Stimulated activated CD4-positive, alpha-beta T cell treated with anti-CD3 and anti-CD28 coated beads, TNF-alpha, amount 100 ng/mL, for 24 hours (primary cell): ENCODE results near the gene WDR91.
"Not testable (repeated sequence)": the region's sequence is repeated elsewhere in the genome, so short reads cannot be mapped to it uniquely, and the experiment has no call there.

Experiments
- DNase-seq, 3 experiments: peaks; one replicate each; pipeline ENCODE4 v3.0.0-alpha.2; 2020; ENCODE audit warnings: low read depth in 3 of 3

The WDR91 gene

DNA sequence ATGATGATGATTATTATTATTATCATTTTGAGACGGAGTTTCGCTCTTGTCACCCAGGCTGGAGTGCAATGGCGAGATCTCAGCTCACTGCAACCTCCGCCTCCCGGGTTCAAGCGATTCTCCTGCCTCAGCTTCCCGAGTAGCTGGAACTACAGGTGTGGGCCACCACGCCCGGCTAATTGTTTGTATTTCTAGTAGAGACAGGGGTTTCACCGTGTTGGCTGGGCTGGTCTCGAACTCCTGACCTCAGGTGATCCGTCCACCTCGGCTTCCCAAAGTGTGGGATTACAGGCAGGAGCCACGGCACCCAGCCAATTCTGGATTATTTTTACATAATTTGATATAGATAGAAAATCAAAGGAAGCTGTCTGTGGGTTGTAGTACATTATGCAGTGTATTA is 22.8 kb upstream of the WDR91 start:
- DNase-seq = not testable (repeated sequence)

DNA sequence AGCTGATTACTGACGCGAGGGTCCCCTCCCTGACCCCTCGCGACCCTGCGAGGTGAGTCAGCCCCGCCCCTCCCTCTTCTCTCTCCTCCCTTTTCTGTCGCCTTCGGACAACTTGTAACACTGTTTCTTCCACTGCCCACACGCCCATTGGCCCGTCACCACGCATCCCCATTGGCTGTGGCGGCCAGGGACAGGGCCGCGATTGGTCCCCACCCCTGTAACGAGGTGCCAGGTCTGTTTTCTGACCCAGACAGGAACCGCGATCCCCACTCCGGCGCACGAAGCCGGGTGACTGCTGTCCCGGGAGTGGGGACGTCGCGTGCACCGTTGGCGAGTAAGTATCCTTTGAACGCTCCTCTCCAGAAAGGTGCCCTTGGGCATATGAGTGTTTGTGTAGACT is 22.2 kb upstream of the WDR91 start, which contains the start of gene STRA8:
TSS of gene STRA8 (plus strand) at position 269 of the 400 bp plus-strand sequence. CDS start 6,687 bp downstream, outside the sequence.
- no peak for DNase-seq

DNA sequence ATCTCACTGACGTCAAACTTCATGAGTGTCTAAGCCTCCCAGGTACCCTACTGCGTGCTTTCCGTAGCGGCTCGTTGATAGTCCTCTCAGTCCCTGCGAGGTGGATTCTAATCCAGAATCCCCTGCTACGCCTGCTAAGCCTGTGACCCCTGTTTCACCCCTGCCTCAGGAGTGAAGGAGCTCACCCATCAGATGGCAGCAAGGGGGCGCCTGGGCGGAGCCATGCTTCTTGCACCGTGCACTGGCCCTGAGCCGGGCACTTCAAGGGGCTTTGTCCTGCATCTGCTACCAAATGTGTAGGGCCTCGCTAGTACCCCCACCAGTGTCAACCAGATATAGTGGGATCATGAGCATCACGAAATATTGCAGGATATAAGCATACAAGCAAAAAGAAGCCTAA is 21.4 kb upstream of the WDR91 start:
- DNase-seq = no peak

DNA sequence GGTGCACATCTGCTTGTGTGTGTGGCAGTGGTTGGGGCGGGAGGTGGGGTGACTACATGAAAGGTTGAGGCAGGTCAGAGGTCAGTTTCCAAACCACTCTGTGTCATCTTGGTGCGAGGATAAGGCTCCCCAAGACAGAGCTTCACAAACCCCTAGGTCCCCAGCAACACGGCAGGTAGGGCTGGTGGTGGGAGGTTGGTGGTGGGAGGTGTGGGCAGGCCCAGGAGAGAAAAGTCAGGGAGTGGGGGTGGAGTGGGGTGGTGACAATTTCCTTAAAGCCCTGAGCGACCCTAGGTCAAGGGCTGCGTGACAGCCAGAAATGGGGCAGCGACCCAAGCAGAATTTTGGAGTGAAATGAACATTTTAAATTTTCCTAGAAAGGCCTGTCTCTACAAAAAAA is 20.8 kb upstream of the WDR91 start:
- no peak for DNase-seq

DNA sequence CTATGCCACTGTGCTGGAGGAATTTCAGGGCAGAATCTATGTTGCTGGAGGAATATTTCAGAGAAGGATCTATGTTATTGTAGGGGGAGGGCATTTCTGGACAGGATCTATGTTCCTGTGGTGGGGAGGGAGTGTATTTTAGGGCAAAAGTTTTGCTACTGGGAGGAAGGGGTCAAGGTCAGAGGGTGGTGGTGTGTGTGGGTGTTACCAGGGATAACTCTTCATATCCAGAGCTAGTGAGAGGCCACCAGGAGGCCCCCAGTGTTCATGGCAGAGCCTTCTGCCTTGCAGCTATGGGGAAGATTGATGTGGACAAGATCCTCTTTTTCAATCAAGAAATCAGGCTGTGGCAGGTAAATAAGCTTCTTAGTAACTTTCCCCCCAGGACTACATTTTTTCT is 20.4 kb upstream of the WDR91 start:
- no peak for DNase-seq

DNA sequence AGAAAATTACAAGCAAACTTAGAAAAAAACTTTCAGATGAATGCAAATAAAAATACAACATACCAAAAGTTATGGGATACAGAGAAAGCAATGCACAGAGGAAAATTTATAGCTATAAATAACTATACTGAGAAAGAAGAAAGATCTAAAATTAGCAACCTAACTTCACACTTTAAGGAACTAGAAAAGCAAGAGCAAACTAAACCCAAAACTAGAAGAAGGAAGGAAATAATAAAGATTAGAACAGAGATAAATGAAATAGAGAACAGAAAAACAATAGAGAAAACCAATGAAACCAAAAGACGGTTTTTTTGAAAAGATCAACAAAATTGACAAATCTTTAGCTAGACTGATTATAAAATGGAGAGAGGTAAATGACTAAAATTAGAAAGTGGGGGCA is 12.7 kb upstream of the WDR91 start:
- no peak for DNase-seq

DNA sequence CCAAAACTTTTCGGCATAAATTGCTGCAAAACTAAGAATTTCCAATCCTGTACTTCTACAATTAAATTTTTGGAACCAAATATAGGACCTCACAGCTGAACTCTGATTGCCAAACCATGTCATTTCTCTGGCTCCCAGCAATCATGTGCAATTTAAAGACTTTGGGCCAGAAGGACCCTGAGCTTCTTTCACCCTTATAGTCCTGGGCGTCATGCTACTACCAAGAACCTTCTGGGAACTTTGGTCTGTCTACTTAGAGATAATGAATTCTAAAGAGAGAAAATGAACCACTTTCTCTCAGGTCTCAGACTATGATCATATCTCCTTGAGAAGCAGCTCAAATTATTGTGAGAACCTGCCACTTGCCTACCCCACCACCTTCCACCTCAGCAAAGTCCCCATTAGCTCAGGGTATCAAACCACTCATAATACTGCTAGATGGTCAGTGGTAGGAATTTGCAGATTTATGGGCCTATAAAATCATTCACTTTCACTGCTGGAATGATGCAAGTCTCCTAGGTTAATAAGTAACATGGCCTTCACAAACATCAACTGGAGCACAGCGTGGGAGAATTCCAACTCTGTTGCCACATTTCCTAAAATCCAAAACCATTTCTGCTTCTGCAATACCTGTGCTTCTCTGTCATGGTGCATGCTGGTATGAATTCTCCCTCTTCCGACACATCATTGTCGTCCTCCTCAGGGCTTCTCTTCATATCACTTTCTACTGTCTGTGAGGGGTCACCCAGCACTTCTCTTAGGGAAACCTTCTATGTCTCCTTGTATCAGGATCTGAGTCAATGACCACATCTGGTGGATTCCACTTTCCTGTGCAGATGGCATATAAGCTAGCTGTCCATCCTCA is 6.6 kb upstream of the WDR91 start:
- no peak for DNase-seq

DNA sequence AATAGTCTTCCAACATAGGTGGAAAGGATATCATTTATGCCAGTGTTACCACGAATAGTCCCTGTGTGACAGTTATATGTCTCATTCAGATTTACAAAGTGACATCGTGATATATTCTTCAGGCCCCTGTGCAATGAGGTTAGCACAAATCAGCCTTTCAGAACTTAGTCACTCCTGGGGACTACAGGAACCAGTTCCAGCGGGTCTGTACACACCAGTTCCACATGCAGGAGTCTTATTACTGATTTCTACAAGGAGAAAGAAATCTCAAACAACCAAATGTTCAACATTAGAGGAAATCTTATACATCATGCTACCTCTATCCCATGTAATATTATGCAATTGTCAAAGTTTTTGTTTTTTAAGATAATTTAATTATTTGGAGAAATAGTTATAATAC is 4.4 kb upstream of the WDR91 start:
- no peak for DNase-seq

DNA sequence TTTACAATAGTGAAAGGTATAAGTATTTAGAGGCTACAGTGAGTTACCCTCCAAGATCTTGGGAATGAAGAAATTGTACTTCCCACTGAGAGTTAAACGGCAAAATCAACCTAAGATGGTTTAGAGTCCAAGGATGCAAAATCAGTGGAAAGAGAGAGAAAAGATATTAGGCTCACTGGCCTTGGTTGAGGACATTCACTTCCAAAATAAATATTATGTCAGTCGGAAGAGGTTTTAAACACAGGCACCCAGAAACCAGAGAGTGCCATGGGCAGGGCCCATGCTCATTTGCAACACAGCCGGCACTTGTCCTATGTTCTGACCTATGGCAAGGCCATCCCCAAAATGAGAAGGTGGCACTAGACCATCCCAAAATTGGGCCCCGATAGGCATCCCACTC is 3.9 kb upstream of the WDR91 start:
- DNase-seq = no peak

DNA sequence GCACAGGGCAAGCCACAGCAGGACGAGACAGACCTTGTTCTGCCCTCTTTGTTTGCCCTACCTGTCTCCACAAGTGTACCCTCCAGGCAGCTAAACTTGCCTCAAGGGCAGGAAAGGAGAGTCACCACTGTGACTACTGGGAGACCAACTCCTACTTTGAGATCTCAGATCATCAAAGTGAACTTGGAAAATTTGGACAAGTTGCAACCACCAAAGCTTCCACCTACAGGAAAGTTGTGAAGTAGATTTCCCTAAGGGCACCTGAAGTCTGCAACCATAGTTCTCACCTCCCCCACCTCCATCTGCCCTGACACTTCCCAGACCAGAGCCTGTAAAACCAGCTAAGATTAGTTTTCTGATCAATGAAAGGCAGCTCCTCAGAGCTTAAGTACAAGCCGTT is 2.5 kb upstream of the WDR91 start:
- no peak for DNase-seq

DNA sequence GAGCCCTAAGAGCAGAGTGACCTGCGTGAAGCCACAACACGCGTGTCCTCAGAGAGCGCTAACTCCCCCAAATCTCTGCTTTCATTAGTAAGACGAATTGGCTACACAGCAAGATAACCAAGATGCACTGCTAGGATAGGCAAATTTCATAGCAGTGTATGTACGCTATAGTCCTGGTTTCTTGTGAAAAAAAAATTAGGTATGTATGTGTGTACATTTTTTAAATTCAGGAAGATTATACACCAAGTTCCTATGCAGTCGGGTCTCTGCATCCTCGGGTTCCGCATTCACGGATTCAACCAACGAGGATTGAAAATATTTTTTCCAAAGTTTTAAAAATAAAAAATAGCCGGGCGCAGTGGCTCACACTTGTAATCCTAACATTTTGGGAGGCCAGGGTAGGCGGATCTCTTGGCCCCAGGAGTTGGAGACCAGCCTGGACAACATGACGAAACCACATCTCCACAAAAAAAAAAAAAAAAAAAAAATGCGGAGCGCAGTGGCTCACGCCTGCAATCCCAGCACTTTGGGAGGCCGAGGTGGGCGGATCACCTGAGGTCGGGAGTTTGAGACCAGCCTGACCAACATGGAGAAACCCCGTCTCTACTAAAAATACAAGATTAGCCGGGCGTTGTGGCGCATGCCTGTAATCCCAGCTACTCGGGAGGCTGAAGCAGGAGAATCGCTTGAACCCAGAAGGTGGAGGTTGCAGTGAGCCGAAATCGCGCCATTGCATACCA is 790 bp upstream of the WDR91 start:
- DNase-seq = not testable (repeated sequence)

DNA sequence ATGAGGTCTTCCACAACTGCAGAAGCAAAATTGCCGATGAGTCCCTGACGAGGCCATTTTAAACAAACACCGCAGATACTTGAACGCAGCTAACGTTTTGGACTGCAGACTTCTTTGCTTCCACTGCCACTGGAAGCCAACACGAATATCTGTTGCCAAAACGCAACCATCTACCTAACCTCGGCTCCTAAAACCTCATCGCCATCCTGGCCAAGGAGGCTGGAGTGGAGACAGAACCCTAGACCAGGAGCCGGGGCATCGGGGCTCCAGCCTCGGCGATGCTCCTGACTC is 493 bp downstream of the WDR91 start:
- DNase-seq = no peak

DNA sequence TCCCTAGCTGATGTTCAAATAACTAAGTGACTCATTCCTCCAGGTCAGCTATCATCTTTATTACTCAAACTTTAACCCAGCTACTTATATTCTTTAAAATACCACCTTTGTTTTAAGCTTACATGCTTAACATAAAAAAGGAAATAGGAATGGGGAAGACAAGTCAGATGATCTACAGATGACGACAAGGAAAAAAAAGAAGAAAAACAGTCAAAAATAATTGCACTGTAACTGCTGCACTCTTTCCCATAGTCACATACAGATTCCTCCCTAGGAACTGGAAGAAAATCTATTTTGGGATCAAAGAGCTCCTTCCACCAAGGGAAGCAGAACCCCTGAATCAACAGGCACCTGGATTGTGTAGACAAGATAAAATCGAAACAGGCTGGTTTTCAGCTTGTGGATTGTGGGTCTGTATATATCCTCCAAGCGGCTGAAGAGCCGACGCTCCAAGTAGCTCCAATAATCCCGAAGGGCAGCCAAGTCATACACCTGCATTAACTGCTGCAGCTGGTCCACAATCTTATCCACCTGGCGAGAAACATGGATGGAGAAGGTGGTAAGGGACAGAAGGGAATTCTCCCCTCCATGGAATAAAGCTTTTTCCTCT is 2.0 kb downstream of the WDR91 start:
- DNase-seq = no peak

DNA sequence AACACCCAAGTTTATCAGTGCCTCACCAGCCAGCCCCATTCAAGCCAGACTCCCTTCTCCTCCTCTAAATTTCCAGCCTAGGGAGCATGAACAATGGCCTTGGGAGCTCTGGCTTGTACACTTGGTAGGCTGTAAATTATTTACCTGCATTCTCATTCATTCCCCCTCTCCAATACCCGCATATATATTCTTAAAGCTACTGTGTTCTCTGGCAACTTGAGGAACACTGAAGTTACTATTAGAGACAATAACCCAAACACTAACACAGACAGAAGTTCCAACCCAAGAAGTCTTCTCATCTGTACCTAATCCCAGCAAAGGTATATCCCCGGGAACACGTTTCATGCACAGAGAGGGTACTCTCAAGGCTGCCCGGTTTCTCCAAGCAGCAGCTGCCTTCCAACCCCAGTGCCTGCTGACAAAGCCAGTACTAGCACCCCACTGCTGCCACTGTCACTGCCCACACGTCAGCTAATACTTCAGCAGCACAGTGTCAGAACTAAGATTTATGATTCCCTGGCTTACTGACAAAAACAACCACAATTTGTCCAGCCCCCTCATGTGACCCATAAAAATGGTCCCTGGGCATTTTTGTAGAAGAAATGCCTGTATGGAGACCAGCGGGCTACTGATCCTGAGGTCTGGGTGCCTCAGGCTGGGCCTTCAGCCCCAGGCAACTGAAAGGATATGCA is 3.1 kb downstream of the WDR91 start:
- DNase-seq = no peak

DNA sequence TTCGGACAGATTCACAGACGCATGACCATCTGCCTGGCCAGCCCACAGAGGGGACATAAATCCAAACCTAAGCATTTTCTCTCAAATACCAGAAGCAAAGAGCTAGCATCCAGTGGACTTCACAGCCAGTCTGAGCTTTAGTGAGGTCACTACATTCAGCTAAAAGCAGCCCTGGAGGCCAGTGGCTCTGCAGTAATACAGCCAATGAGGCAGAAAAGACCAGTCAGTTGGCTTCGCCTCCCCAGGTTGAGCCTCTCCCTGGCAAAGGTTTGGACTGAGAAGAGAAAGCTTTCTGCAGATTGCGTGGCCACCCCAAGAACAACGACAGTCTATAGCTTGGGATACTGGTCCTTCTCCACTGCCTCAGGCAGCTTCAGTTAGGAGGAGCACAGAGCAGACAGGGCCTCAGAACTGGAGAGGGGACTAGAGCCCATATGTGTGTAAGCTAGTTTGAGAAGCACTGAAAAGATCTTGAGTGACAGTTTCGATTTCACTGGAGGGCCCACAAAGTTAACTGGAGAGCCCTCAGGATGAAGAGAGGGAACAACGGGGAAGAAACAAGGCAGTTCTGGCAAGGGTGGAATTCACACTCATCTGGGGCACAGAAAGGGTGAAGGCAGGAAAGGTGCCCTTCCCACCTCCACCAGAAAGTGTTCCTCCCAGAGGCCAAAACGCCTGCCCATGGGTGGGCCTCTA is 3.8 kb downstream of the WDR91 start:
- no peak for DNase-seq

DNA sequence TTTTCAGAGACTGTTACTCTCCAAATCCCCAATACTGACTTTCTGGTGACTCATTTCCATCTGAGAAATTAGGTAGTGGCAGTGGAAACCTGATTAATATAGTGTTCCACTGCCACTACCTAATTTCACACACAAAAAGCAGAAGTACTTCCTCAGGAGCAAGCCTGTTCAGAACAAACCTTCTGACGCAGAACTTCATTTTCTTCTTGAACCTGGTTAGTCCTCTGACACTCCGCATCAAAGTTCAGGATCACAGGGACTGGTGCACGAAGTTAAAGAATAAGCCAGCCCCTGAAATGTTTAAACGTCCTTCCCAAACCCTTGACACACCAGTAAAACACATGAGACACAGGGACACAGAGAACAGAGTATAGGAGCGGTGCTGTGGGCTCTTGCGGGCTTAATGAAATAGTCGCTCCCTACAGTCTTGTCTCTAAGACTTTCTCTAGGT is 4.4 kb downstream of the WDR91 start:
- DNase-seq = no peak

DNA sequence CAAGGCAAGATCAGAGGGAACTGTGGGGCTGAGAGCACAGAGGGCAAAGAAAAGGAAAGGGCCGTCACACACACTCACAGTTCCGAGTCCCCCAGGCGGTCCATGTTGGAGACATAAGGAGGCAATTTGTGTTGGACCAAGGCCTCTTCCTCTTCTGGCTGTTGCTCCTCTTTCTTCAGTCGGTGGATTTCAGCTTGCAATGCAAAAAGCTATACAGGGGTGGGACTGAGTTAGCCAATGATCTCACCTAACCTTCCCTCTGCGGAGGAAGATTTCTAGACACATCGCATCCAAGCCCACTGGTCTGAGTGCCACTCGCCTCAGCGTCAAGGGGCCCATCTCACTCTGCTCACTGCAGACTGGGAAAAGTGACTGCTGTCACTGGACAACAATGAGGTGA is 5.5 kb downstream of the WDR91 start:
- DNase-seq = no peak

DNA sequence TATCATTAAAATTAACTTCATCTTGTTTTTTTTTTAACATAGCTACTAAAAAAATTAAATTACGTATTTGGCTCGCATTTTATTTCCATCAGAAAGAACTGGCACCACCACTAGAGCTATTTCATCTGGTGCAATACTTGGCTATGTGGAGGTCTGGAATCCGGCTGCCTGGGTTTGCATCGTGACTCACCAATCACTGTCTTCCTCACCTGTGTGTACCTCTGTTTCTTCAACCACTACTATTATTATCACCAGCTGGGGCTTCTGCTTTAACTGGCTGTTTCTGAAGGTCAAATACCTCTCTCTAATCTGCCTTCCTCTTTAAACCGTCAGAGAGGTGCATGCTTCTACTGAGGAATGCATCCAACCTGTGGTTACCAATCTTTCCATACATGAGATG is 6.5 kb downstream of the WDR91 start:
- DNase-seq = no peak

DNA sequence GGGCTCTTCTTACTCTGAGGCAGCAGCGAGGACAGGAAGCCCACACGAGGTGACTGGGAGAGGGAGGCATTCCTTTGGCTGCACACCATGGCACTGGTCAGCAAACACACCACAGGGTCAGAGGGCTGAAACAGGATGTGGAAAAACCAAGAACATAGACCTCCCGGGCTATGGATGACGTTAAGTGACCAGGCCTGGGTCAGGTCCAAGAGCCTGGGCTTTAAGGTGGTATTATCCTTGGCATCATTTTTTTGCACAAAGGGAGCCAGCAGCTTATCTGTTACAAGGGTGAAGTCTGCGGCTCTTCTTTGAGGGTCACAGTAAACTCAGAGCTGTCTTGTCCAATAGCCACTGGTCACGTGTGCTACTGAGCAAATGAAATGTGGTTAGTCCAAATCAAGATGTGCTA is 7.0 kb downstream of the WDR91 start:
- no peak for DNase-seq

DNA sequence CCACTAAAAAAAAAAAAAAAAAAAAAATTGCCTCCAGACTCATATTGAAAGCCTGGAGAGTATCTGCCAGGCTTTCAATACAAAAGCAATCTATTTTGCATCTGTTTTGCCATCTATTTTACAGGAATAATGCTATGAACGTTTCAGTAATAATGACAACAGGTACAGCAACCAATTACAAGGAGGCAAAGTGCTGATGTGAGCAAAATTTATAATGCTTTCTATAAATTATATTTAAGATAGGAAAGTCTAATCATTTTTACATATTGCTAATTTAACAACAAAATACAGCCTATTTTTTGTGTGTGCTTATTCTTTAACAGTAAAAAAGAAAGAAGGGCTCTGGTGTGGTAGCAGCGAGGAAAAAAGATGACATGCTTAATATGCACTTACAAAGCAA is 10.0 kb downstream of the WDR91 start:
- DNase-seq = no peak

DNA sequence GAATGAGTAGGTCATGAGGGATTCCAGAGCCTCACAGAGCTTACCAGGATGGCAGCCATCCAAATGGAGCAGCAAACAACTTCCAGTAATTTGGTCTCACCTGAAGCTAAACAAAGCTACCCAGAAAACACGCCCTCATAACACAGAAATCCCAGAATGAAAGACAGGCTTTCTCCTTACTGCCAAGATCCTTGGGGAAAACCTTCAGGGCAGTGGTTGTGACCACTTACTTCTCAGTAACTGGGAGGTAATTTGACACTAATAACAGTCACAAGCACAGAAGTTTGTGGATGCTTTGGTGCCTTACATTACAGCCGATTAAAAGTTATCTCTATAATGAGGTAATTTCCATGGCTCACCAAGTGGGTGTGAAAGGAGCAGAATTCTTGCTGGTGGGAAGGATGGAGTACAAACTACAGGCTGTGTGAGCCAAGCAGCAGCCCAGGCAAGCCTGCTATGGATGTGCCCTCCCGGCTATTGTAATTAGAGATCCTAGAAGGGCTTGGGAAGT is 10.4 kb downstream of the WDR91 start:
- DNase-seq = no peak
